ENCODE data around the gene C14orf119.

C14orf119 gene

GRCh38 chr14:23095196-23096108, at the start of gene C14orf119:
Gene C14orf119, plus strand, starts transcription at chr14:23095505. Its CDS starts 2,154 bp downstream, at chr14:23097659.
- DNase-seq (ENCODE audit: low spot score) = peak; percentile 100

- no peak for DNase-seq (ENCODE audit: low spot score)
These were observed 48.2 kb upstream of the C14orf119 start for GRCh38 chr14:23047034-23047634.

GRCh38 chr14:23047751-23048693, 47.3 kb upstream of the C14orf119 start:
- DNase-seq (ENCODE audit: low spot score) = no peak

- DNase-seq (ENCODE audit: low spot score) = no peak
These were observed 46.3 kb upstream of the C14orf119 start for GRCh38 chr14:23049011-23049410.

GRCh38 chr14:23051141-23052057, 43.9 kb upstream of the C14orf119 start:
- DNase-seq (ENCODE audit: low spot score) = no peak

- no peak for DNase-seq (ENCODE audit: low spot score)
These were observed 43.1 kb upstream of the C14orf119 start for GRCh38 chr14:23052182-23052623.

- no peak for DNase-seq (ENCODE audit: low spot score)
These were observed 42.6 kb upstream of the C14orf119 start for GRCh38 chr14:23052671-23053070.

- DNase-seq (ENCODE audit: low spot score) = no peak
These were observed 41.9 kb upstream of the C14orf119 start for GRCh38 chr14:23053426-23053825.

- DNase-seq (ENCODE audit: low spot score) = no peak
These were observed 41.1 kb upstream of the C14orf119 start for GRCh38 chr14:23054000-23054811.

- DNase-seq (ENCODE audit: low spot score) = no peak
These were observed 40.2 kb upstream of the C14orf119 start for GRCh38 chr14:23055147-23055550.

GRCh38 chr14:23055621-23056144, 39.6 kb upstream of the C14orf119 start:
- DNase-seq (ENCODE audit: low spot score) = peak; percentile 54

- peak; percentile 57 for DNase-seq (ENCODE audit: low spot score)
These were observed 39.0 kb upstream of the C14orf119 start for GRCh38 chr14:23056145-23056955.

- peak; percentile 54 for DNase-seq (ENCODE audit: low spot score)
These were observed 38.1 kb upstream of the C14orf119 start, which contains the start of gene CDH24 for GRCh38 chr14:23056956-23057756. Gene CDH24, minus strand, starts transcription at chr14:23057520. Its CDS starts 1,787 bp downstream, at chr14:23055733.

GRCh38 chr14:23057757-23058653, 37.3 kb upstream of the C14orf119 start:
- DNase-seq (ENCODE audit: low spot score) = peak; percentile 77

- no peak for DNase-seq (ENCODE audit: low spot score)
These were observed 36.4 kb upstream of the C14orf119 start for GRCh38 chr14:23058654-23059504.
